Keratinocyte (primary cell): ENCODE measurements around the gene USP10. TPM values are rescaled to one million over a fixed set of nuclear protein-coding genes. Genes with fewer than 3 reads are reported as not detected.

ENCODE experiments used
- DNase-seq: peaks from one replicate; pipeline ENCODE4 v3.0.0-alpha.2; 2011; ENCODE audit warnings: low read depth, missing footprints, low spot score
- FAIRE-seq: peaks from 2 replicates; lab custom pipeline; 2011; peaks lifted over from hg19 to GRCh38; lab: Jason Lieb, UNC
- H2AFZ ChIP-seq: 2 replicates; pipeline ENCODE4 v1.6.0; 2012; ENCODE audit warnings: low read length, control low read depth, inconsistent platforms; ENCODE audit not compliant: control insufficient read depth
- H3K27ac ChIP-seq: 2 replicates; pipeline ENCODE4 v1.5.1; 2011; ENCODE audit warnings: low read length; ENCODE audit not compliant: control insufficient read depth, insufficient read depth
- H3K27me3 ChIP-seq: 3 replicates; pipeline ENCODE4 v1.6.0; 2011; ENCODE audit warnings: low read length; ENCODE audit not compliant: control insufficient read depth, insufficient read depth; ENCODE audit errors: extremely low read depth
- H3K36me3 ChIP-seq, 2 experiments: 2 replicates in 1 of 2; 3 replicates in 1 of 2; pipeline ENCODE4 v1.5.1; 2011; ENCODE audit warnings: low read length in 2 of 2, mild to moderate bottlenecking in 1 of 2; ENCODE audit not compliant: control insufficient read depth in 2 of 2, insufficient read depth in 2 of 2; ENCODE audit errors: extremely low read depth in 1 of 2
- H3K4me1 ChIP-seq: 3 replicates; pipeline ENCODE4 v1.5.1; 2011; ENCODE audit warnings: low read length; ENCODE audit not compliant: control insufficient read depth, insufficient read depth; ENCODE audit errors: extremely low read depth
- H3K4me2 ChIP-seq: 3 replicates; pipeline ENCODE4 v1.6.0; 2011; ENCODE audit warnings: low read depth, low read length; ENCODE audit not compliant: control insufficient read depth, insufficient read depth; ENCODE audit errors: extremely low read depth
- H3K4me3 ChIP-seq, 3 experiments: fragments of 200-600 bp in 1 of 3; sonication (generic) in 1 of 3; 2 replicates in 2 of 3; 3 replicates in 1 of 3; pipeline ENCODE4 v1.5.1; 2011 to 2016; ENCODE audit warnings: low read length in 3 of 3, mild to moderate bottlenecking in 3 of 3, control low read depth in 2 of 3, inconsistent platforms in 1 of 3, low read depth in 1 of 3, mixed read lengths in 1 of 3, mixed run types in 1 of 3, moderate library complexity in 1 of 3; ENCODE audit not compliant: control insufficient read depth in 2 of 3, insufficient read depth in 2 of 3; ENCODE audit errors: extremely low read depth in 1 of 3
- H3K79me2 ChIP-seq: 2 replicates; pipeline ENCODE4 v1.6.0; 2012; ENCODE audit warnings: low read length; ENCODE audit not compliant: control insufficient read depth, insufficient read depth
- H3K9ac ChIP-seq: 3 replicates; pipeline ENCODE4 v1.6.0; 2011; ENCODE audit warnings: low read length; ENCODE audit not compliant: control insufficient read depth, insufficient read depth; ENCODE audit errors: extremely low read depth
- H3K9me1 ChIP-seq: 3 replicates; pipeline ENCODE4 v1.6.0; 2011; ENCODE audit warnings: low read length; ENCODE audit not compliant: control insufficient read depth, insufficient read depth; ENCODE audit errors: extremely low read depth
- H3K9me3 ChIP-seq: 2 replicates; pipeline ENCODE4 v1.5.1; 2012; ENCODE audit warnings: low read depth, low read length; ENCODE audit not compliant: control insufficient read depth
- H4K20me1 ChIP-seq: 3 replicates; pipeline ENCODE4 v1.6.0; 2011; ENCODE audit warnings: low read length; ENCODE audit not compliant: control insufficient read depth, insufficient read depth; ENCODE audit errors: extremely low read depth
- EZH2 ChIP-seq: IDR thresholded peaks from one replicate; pipeline ENCODE4 v1.6.1; 2012; ENCODE audit warnings: inconsistent platforms, mild to moderate bottlenecking, low read length, moderate library complexity
- dilution Hi-C: fragments of 300-500 bp; cut with MboI; formaldehyde crosslinking; loops from one replicate; pipeline ENCODE4 v1.7.0; 2020; ENCODE audit warnings: low sequenced_read_pairs; ENCODE audit not compliant: extremely low pct_ligation_motif_present
- polyA plus RNA-seq, 5 experiments: library from polyadenylated mRNA; depleted of rRNA in 3 of 5; stranded (reverse) in 3 of 5; stranded (forward) in 1 of 5; unstranded in 1 of 5; fragments of >200 nt; gene quantifications; 1 replicate in 1 of 5; 2 replicates in 3 of 5; 3 replicates in 1 of 5; pipeline versions ENCODE4 v1.2.1 to v1.2.3, GENCODE V29; 2011 to 2012; ENCODE audit warnings: missing spikeins in 2 of 5, low read depth in 1 of 5, low replicate concordance in 1 of 5
- TF ChIP-seq, protein P1 (sequence below), 3 experiments: IDR thresholded peaks in 1 of 3; conservative IDR thresholded peaks in 1 of 3; optimal IDR thresholded peaks in 1 of 3; 2 replicates in 2 of 3; 3 replicates in 1 of 3; pipeline versions ENCODE3 to v1.5.1; 2011; ENCODE audit warnings: low read length in 3 of 3, mild to moderate bottlenecking in 3 of 3, moderate library complexity in 2 of 3, control low read depth in 1 of 3, inconsistent platforms in 1 of 3; ENCODE audit not compliant: insufficient read depth in 2 of 3; ENCODE audit errors: extremely low read depth in 1 of 3

Gene USP10
- polyA plus RNA-seq, 1 donor (not counting 4 experiments of a cell fraction or from before 2014, with no cell fraction given) = 92.0 TPM

DNA sequence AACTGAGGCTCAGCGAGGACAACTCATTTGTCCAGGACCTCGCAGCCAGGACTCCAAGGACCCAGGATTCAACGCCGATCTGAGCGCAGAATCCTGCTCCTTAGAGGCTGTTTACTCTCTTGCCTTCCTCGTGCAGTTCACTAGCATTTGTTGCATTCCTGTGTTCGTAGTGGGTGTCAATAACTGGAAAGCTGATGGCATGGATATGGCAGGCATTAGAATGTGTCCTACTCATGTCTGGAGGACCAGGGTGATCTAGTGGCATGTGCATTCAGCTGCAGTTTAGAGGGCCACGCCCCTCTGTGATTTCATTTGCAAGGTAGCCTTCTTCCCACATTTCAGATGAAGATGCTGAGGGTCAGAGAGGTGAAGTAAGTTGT, 120.5 kb downstream of the USP10 start:
- H2AFZ ChIP-seq = no peak overlapping the region
- no peak for DNase-seq
- peaks cover 6% of the 10 kb centered on the region for H4K20me1 ChIP-seq
- no peaks in the 10 kb centered on the region for H3K79me2 ChIP-seq
- peaks cover 15% of the 10 kb centered on the region for H3K4me1 ChIP-seq
- H3K4me3 ChIP-seq = peak overlapping the region; percentile 19 to 69 (median 58)
- no peak overlapping the region for H3K9ac ChIP-seq
- no peak overlapping the region for H3K27ac ChIP-seq
- peak overlapping the region; percentile 93 for H3K4me2 ChIP-seq
- no peaks in the 10 kb centered on the region for H3K36me3 ChIP-seq
- no peak for FAIRE-seq
- H3K9me1 ChIP-seq = no peaks in the 10 kb centered on the region
- TF ChIP-seq, protein P1, sequence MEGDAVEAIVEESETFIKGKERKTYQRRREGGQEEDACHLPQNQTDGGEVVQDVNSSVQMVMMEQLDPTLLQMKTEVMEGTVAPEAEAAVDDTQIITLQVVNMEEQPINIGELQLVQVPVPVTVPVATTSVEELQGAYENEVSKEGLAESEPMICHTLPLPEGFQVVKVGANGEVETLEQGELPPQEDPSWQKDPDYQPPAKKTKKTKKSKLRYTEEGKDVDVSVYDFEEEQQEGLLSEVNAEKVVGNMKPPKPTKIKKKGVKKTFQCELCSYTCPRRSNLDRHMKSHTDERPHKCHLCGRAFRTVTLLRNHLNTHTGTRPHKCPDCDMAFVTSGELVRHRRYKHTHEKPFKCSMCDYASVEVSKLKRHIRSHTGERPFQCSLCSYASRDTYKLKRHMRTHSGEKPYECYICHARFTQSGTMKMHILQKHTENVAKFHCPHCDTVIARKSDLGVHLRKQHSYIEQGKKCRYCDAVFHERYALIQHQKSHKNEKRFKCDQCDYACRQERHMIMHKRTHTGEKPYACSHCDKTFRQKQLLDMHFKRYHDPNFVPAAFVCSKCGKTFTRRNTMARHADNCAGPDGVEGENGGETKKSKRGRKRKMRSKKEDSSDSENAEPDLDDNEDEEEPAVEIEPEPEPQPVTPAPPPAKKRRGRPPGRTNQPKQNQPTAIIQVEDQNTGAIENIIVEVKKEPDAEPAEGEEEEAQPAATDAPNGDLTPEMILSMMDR (optimal IDR thresholded peaks at IDR 0.05 in 1 of 3, IDR thresholded peaks at IDR 0.05 in 1 of 3, conservative IDR thresholded peaks at IDR 0.05 in 1 of 3; ENCODE audit: extremely low read depth in 1 of 3, insufficient read depth in 2 of 3, low read length in 3 of 3) = no peak
- TF ChIP-seq EZH2 = no peak
- no peaks in the 10 kb centered on the region for H3K9me3 ChIP-seq
- H3K27me3 ChIP-seq = peaks cover 27% of the 10 kb centered on the region
- dilution Hi-C loops = no loop called here

DNA sequence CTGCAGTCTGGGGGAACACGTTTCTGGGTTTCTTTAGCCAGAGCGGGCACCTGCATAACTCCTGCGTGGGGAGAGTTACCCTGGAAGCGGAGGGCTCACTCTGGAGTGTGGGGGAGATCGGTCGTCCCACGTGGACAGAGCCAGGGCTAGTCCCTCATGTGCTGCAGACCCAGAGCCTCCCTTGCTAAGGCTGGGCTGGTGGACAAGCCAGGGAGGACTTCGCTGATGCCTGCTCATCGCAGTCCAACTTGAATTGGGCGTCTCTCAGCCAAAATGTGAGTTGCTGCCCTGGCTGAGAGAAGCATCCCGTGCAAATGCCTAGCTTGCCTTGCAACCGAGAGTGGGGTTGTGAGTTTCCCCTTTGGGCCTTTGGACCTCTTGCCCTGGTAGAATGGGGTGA, 121.0 kb downstream of the USP10 start:
- Histone ChIP-seq H3K27ac (no peak overlapping the region), H3K9me3 (no peaks in the 10 kb centered on the region), H3K36me3 (no peaks in the 10 kb centered on the region), H3K9ac (no peak overlapping the region), H3K9me1 (no peaks in the 10 kb centered on the region), H3K4me2 (peak overlapping the region; percentile 93), H4K20me1 (peaks cover 6% of the 10 kb centered on the region), H2AFZ (no peak overlapping the region), H3K4me1 (peaks cover 15% of the 10 kb centered on the region), H3K27me3 (peaks cover 22% of the 10 kb centered on the region), H3K79me2 (no peaks in the 10 kb centered on the region), H3K4me3 (no peak overlapping the region)
- TF ChIP-seq, protein P1 (optimal IDR thresholded peaks at IDR 0.05 in 1 of 3, IDR thresholded peaks at IDR 0.05 in 1 of 3, conservative IDR thresholded peaks at IDR 0.05 in 1 of 3; ENCODE audit: extremely low read depth in 1 of 3, insufficient read depth in 2 of 3, low read length in 3 of 3) = no peak
- no peak for TF ChIP-seq EZH2
- FAIRE-seq (no peak), DNase-seq (no peak)
- dilution Hi-C loops = no loop called here
